ENCODE measurements around the gene PTCRA.
"Not testable (repeated sequence)": the region's sequence is repeated elsewhere in the genome, so short reads cannot be mapped to it uniquely, and the experiment has no call there.

Gene PTCRA

DNA sequence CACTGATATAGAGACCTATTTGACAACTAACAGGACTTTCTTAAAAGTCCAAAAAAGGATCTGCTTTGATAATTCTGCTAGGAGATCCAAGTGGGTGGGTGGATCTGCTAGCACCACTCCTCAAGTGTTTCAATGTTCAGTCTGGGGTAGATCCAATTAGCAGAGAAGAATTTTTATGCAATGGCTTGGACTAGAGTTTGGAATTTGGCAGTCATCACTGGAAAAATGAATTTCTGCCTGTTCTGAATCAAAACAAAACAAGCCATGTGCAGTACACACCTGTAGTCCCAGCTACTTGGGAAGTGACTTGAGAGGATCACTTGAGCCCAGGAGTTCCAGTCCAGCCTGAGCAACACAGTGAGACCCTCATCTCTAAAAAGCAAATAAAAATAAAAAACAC is 32.1 kb downstream of the PTCRA start:
- Histone ChIP-seq H3K4me1 (no peaks in the 10 kb centered on the region), H3K36me3 (peaks cover 6% of the 10 kb centered on the region), H3K4me3 (ENCODE audit: low read depth, low read length) (no peak overlapping the region), H3K27me3 (no peaks in the 10 kb centered on the region), H3K9me3 (no peaks in the 10 kb centered on the region)
- DNase-seq: no peak
- TF ChIP-seq, protein P1, sequence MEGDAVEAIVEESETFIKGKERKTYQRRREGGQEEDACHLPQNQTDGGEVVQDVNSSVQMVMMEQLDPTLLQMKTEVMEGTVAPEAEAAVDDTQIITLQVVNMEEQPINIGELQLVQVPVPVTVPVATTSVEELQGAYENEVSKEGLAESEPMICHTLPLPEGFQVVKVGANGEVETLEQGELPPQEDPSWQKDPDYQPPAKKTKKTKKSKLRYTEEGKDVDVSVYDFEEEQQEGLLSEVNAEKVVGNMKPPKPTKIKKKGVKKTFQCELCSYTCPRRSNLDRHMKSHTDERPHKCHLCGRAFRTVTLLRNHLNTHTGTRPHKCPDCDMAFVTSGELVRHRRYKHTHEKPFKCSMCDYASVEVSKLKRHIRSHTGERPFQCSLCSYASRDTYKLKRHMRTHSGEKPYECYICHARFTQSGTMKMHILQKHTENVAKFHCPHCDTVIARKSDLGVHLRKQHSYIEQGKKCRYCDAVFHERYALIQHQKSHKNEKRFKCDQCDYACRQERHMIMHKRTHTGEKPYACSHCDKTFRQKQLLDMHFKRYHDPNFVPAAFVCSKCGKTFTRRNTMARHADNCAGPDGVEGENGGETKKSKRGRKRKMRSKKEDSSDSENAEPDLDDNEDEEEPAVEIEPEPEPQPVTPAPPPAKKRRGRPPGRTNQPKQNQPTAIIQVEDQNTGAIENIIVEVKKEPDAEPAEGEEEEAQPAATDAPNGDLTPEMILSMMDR (IDR thresholded peaks at IDR 0.05; ENCODE audit: low read depth, low read length): no peak

DNA sequence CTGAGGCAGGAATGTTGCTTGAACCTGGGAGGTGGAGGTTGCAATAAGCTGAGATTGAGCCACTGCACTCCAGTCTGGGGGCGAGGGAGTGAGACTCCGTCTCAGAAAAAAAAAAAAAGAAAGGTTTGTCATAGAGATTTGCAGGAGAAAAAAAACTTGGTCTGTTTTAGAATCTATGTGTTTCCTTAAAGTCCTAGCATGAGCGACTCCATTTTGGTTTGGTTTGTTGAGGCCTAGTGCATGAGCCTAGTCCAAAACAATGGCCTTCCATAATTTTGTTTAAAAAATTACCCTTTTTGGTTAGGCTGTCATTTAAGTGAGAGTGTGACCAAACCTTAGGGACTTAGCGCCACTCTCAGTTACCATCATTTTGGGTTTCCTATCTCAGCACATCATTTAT is 36.5 kb downstream of the PTCRA start:
- TF ChIP-seq, protein P1 (IDR thresholded peaks at IDR 0.05; ENCODE audit: low read depth, low read length): no peak
- H3K36me3 ChIP-seq: no peaks in the 10 kb centered on the region
- H3K4me3 ChIP-seq (ENCODE audit: low read depth, low read length): no peak overlapping the region
- H3K4me1 ChIP-seq: no peaks in the 10 kb centered on the region
- H3K9me3 ChIP-seq: no peaks in the 10 kb centered on the region
- no peaks in the 10 kb centered on the region for H3K27me3 ChIP-seq
- DNase-seq: no peak

DNA sequence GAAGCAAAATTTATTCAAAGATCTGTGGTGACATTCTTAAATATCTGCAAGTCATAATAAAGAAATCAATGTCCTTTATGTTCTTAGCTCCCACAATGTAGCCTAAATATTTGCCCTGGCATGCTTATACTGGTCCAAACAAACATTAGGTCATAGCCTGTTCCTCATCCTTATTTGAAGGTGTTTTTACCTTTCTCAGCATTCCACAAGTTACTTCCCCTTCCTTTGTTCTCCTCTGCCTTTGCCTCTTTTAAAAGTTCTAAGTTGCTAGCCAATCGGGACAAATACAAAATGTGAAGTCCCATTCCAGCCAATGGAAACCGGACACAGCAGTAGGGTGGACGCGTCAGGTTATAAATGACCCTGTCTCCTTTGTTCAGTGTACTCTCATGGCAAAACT is 38.6 kb downstream of the PTCRA start:
- not testable (repeated sequence) for H3K27me3 ChIP-seq; DNase-seq; H3K4me1 ChIP-seq; H3K36me3 ChIP-seq; H3K4me3 ChIP-seq (ENCODE audit: low read depth, low read length); H3K9me3 ChIP-seq

DNA sequence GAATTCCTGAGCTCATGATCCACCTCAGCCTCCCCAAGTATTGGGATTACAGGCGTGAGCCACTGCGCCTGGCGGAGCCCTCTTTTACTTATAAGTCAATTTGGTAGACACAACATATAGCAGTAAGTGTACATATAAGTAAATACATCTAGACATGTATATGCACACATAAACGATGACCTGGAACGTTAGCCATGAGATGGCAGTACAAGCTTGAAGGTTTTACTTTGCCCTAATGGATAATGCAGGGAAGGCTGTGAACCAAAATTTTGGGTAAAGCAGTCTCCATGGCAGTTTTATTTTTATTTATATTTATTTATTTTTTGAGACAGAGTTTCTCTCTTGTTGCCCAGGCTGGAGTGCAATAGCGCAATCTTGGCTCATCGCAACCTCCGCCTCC is 42.3 kb downstream of the PTCRA start:
- Histone ChIP-seq H3K9me3 (no peaks in the 10 kb centered on the region), H3K4me3 (ENCODE audit: low read depth, low read length) (no peak overlapping the region), H3K36me3 (no peaks in the 10 kb centered on the region), H3K27me3 (no peaks in the 10 kb centered on the region), H3K4me1 (no peaks in the 10 kb centered on the region)
- no peak for DNase-seq
- TF ChIP-seq, protein P1 (IDR thresholded peaks at IDR 0.05; ENCODE audit: low read depth, low read length): no peak

DNA sequence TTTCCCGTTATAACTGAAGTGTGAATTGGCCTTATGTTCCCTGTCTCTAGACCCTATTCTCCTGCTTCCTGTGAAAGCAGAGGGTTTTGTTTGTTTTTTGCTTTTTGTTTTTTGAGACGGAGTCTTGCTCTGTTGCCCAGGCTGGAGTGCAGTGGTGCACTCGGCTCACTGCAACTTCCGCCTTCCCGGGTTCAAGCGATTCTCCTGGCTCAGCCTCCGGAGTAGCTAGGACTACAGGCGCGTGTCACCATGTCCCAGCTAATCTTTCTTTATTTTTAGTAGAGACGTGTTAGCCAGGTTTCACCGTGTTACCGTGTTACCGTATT is 44.0 kb downstream of the PTCRA start:
- TF ChIP-seq, protein P1 (IDR thresholded peaks at IDR 0.05; ENCODE audit: low read depth, low read length): no peak
- H3K27me3 ChIP-seq: no peaks in the 10 kb centered on the region
- H3K9me3 ChIP-seq: no peaks in the 10 kb centered on the region
- no peaks in the 10 kb centered on the region for H3K4me1 ChIP-seq
- no peak for DNase-seq
- peaks cover 4% of the 10 kb centered on the region for H3K36me3 ChIP-seq
- peak overlapping the region; percentile 53; the same call in 1 of the 2 replicates for H3K4me3 ChIP-seq (ENCODE audit: low read depth, low read length)

DNA sequence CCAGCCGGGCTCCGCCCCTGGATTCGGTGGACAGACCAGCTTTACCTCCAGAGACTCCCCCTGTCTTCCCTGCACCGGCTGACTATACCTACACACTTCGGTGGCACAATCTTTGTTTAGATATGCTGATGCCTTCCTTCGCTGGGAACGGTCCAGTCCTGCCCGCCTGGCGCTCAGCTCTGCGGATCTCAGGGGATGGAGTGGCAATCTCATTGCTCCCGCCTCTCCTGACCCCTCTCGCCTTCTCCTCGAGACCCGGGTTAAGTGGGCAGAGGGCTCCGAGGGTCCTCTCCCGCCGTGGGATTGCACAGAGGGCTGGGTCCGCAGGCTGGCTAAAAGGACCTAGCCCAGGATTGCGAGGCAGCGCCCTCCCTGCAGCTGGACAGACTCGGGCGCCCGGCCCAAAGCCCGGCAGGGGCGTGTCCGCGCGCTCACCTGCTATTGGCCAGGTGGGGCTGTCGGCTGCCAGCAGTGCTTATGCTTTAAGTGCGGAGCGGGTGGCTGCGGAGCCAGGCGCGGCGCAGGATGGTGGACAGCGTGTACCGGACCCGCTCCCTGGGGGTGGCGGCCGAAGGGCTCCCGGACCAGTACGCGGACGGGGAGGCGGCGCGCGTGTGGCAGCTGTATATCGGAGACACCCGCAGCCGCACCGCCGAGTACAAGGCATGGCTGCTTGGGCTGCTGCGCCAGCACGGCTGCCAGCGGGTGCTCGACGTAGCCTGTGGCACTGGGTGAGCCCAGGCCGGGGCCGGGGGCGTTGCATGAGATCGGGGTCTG is 44.6 kb downstream of the PTCRA start, which contains the start of gene GNMT:
Gene GNMT, plus strand, starts transcription at position 512 of the 777 bp plus-strand sequence. Its CDS starts 14 bp downstream, at position 526.
- Histone ChIP-seq H3K4me3 (ENCODE audit: low read depth, low read length) (peak within 1 kb of the TSS; percentile 53), H3K27me3 (no peaks in the 10 kb centered on the region), H3K9me3 (no peaks in the 10 kb centered on the region), H3K36me3 (peaks cover 4% of the 10 kb centered on the region), H3K4me1 (no peaks in the 10 kb centered on the region)
- peak; percentile 51 for DNase-seq
- TF ChIP-seq, protein P1 (IDR thresholded peaks at IDR 0.05; ENCODE audit: low read depth, low read length): no peak

All from BE2C (cell line).